GM12891 (cell line): ENCODE results near the gene SLC48A1.

Source experiments
- PAX5 ChIP-seq: IDR thresholded peaks from 2 replicates; pipeline ENCODE4 v1.6.1; 2011; ENCODE audit warnings: low read length, moderate library complexity, mild to moderate bottlenecking; ENCODE audit not compliant: insufficient read depth, severe bottlenecking
- POLR2A ChIP-seq: IDR thresholded peaks from 2 replicates; pipeline ENCODE4 v1.6.1; 2011; ENCODE audit warnings: low read depth, low read length, control low read depth
- POLR2AphosphoS5 ChIP-seq: IDR thresholded peaks from 2 replicates; pipeline ENCODE4 v1.6.1; 2011; ENCODE audit warnings: low read depth, low read length, control low read depth
- POU2F2 ChIP-seq: IDR thresholded peaks from 2 replicates; pipeline ENCODE4 v1.6.1; 2011; ENCODE audit warnings: low read depth, mild to moderate bottlenecking, control low read depth, low read length, moderate library complexity
- TAF1 ChIP-seq: IDR thresholded peaks from 2 replicates; pipeline ENCODE4 v1.6.1; 2011; ENCODE audit warnings: low read depth, low read length, control low read depth

DNA sequence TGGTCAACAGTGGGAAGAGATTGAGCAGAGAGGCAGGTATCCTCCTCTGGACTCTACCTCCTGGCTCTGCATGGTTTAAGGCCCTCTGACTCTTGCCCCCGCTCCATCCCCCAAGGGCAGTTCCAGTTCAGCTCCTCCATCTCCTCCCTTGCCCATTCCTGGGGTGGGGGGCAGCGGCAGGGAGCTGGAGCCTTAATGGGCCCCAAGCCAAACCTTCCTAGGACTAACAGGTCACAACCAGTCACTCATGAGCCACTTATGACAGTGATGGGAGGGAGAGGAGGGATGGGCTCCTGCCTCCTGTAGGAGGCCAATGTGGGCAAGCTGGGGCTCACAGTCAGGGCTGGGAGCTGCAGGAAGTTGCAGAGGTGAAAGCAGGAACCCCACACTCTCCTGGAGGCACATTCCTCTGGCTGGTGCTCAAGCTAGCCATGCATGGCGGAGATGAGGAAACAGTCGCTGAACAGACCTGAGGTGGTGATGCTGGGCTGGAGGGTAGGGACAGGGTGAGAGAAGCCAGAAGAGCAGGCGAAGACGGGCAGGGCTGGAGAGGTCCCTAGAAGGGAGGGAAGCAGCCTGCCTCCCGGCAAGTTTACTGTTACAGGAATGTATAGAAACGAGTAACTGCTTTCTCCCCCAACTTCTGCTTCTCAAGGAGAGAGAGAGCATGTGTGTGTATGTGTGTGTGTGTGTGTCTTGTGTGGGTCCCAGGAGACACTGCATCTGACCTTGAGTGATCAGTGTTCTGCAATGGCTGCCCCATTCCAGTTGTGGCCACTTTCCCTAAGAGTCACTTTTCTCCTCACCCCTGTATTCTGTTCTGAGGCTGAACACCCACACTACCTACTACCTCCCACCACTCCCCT, 9.3 kb upstream of the SLC48A1 start:
- TF ChIP-seq POU2F2 (no peak), POLR2AphosphoS5 (no peak), POLR2A (no peak), TAF1 (no peak), PAX5 (no peak)
